Cardiac fibroblast (primary cell): ENCODE measurements around the gene SUCLG1.
A peak's percentile ranks its signal among the peaks of the same experiment; 100 is the strongest.

Source experiments
- DNase-seq, 2 donors: peaks; one replicate each; pipeline versions ENCODE4 v3.0.0 to v3.0.0-alpha.2; 2010; ENCODE audit warnings: low read depth in 2 of 2
- H3K4me3 ChIP-seq, 2 donors: replicated peaks in 1 of 2; 1 replicate in 1 of 2; 2 replicates in 1 of 2; pipeline ENCODE4 v1.5.1; 2011; ENCODE audit warnings: low read depth in 2 of 2, low read length in 2 of 2, mild to moderate bottlenecking in 2 of 2, moderate library complexity in 1 of 2
- TF ChIP-seq, protein P1 (sequence below): IDR thresholded peaks from one replicate; pipeline ENCODE4 v1.5.1; 2011; ENCODE audit warnings: low read depth, mild to moderate bottlenecking, low read length, inconsistent platforms

Gene SUCLG1

GRCh38 chr2:84427235-84428138, 31.6 kb downstream of the SUCLG1 start:
- no peak overlapping the region for H3K4me3 ChIP-seq
- peak; percentile 41 to 55 for DNase-seq
- TF ChIP-seq, protein P1, sequence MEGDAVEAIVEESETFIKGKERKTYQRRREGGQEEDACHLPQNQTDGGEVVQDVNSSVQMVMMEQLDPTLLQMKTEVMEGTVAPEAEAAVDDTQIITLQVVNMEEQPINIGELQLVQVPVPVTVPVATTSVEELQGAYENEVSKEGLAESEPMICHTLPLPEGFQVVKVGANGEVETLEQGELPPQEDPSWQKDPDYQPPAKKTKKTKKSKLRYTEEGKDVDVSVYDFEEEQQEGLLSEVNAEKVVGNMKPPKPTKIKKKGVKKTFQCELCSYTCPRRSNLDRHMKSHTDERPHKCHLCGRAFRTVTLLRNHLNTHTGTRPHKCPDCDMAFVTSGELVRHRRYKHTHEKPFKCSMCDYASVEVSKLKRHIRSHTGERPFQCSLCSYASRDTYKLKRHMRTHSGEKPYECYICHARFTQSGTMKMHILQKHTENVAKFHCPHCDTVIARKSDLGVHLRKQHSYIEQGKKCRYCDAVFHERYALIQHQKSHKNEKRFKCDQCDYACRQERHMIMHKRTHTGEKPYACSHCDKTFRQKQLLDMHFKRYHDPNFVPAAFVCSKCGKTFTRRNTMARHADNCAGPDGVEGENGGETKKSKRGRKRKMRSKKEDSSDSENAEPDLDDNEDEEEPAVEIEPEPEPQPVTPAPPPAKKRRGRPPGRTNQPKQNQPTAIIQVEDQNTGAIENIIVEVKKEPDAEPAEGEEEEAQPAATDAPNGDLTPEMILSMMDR: no peak

DNA sequence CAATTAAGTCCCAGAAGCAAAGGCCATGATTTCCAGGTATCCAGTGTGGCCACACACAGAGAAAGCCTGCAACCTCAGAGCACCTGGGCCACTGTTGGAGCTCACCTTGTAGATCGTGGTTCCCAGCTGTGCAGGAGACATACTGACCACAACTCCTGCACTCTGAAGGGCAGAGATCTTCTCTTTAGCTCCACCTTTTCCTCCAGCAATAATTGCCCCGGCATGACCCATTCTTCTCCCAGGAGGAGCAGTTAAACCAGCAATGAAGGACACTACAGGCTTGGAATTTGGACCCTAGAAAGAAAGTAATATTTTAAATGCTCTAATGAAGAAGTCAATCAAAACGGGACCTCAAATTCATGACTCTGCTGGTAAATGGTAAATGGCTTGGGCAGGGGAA, 33.8 kb downstream of the SUCLG1 start:
- TF ChIP-seq, protein P1: no peak
- no peak overlapping the region for H3K4me3 ChIP-seq
- no peak for DNase-seq

GRCh38 chr2:84424152-84424551, 34.9 kb downstream of the SUCLG1 start:
- TF ChIP-seq, protein P1: peak; percentile 43
- DNase-seq: peak; percentile 29 to 45
- H3K4me3 ChIP-seq: no peak overlapping the region

GRCh38 chr2:84421791-84422190, 37.3 kb downstream of the SUCLG1 start:
- no peak overlapping the region for H3K4me3 ChIP-seq
- no peak for DNase-seq
- TF ChIP-seq, protein P1: no peak

GRCh38 chr2:84421197-84421596, 37.9 kb downstream of the SUCLG1 start:
- no peak for DNase-seq
- TF ChIP-seq, protein P1: no peak
- no peak overlapping the region for H3K4me3 ChIP-seq

- TF ChIP-seq, protein P1: no peak
- DNase-seq: peak in 1 of 2 donors; percentile 8
These were observed 41.5 kb downstream of the SUCLG1 start for GRCh38 chr2:84417453-84418145.

More at GRCh38 chr2:84417453-84418145, 41.5 kb downstream of the SUCLG1 start:
- H3K4me3 ChIP-seq: no peak overlapping the region
